NT2/D1 (cell line): ENCODE results near the gene KRTAP4-12.
"Not testable (repeated sequence)": the region's sequence is repeated elsewhere in the genome, so short reads cannot be mapped to it uniquely, and the experiment has no call there.

ENCODE experiments used
- DNase-seq: peaks from one replicate; pipeline ENCODE4 v3.0.0-alpha.2; 2011; ENCODE audit warnings: low read depth, low spot score
- H3K27me3 ChIP-seq: 2 replicates; pipeline ENCODE4 v1.6.0; 2011; ENCODE audit warnings: mild to moderate bottlenecking; ENCODE audit not compliant: insufficient read length, insufficient read depth
- H3K36me3 ChIP-seq: 2 replicates; pipeline ENCODE4 v1.6.1; 2011; ENCODE audit warnings: mild to moderate bottlenecking, low read length, mixed read lengths; ENCODE audit not compliant: insufficient read depth, insufficient read length
- H3K4me1 ChIP-seq: 2 replicates; pipeline ENCODE4 v1.5.1; 2011; ENCODE audit not compliant: insufficient read depth, insufficient read length
- H3K4me3 ChIP-seq: 2 replicates; pipeline ENCODE4 v1.5.1; 2011; ENCODE audit warnings: low read depth; ENCODE audit not compliant: insufficient read length
- H3K9ac ChIP-seq: 2 replicates; pipeline ENCODE4 v1.6.0; 2011; ENCODE audit warnings: low read depth; ENCODE audit not compliant: insufficient read length
- H3K9me3 ChIP-seq: 2 replicates; pipeline ENCODE4 v1.5.1; 2011; ENCODE audit warnings: mild to moderate bottlenecking, low read length; ENCODE audit not compliant: insufficient read depth
- SUZ12 ChIP-seq: IDR thresholded peaks from 2 replicates; pipeline ENCODE4 v1.6.1; 2011; ENCODE audit not compliant: insufficient read length, insufficient read depth; ENCODE audit errors: extremely low read depth
- YY1 ChIP-seq: IDR thresholded peaks from 2 replicates; pipeline ENCODE4 v1.6.1; 2011; ENCODE audit not compliant: insufficient read length, insufficient read depth
- ZNF274 ChIP-seq: IDR thresholded peaks from 2 replicates; pipeline ENCODE4 v1.6.1; 2011; ENCODE audit warnings: mild to moderate bottlenecking, low read depth, low read length

Gene KRTAP4-12

GRCh38 chr17:41098481-41098880 is 25.5 kb downstream of the KRTAP4-12 start:
- DNase-seq, result no peak
- H3K9me3 ChIP-seq, result peaks cover 8% of the 10 kb centered on the region; the same call in 1 of the 2 replicates
- H3K27me3 ChIP-seq, result no peaks in the 10 kb centered on the region
- H3K36me3 ChIP-seq, result no peaks in the 10 kb centered on the region
- H3K4me3 ChIP-seq, result no peak overlapping the region
- TF ChIP-seq SUZ12, result no peak
- no peak for TF ChIP-seq ZNF274
- TF ChIP-seq YY1, result no peak
- H3K9ac ChIP-seq, result no peak overlapping the region
- H3K4me1 ChIP-seq, result peaks cover 3% of the 10 kb centered on the region

GRCh38 chr17:41098042-41098441 is 25.9 kb downstream of the KRTAP4-12 start, which contains the start of gene KRTAP4-8:
TSS of gene KRTAP4-8 (minus strand) at chr17:41098142. CDS start at chr17:41098084, 58 bp downstream.
- no peak for DNase-seq
- Histone ChIP-seq H3K27me3 (no peaks in the 10 kb centered on the region), H3K9me3 (peaks cover 12% of the 10 kb centered on the region; the same call in 1 of the 2 replicates), H3K9ac (no peak within 1 kb of the TSS), H3K4me3 (no peak within 1 kb of the TSS), H3K4me1 (peaks cover 3% of the 10 kb centered on the region), H3K36me3 (no peaks in the 10 kb centered on the region)
- no peak for TF ChIP-seq YY1
- TF ChIP-seq ZNF274, result no peak
- no peak for TF ChIP-seq SUZ12

GRCh38 chr17:41096055-41096454 is 27.9 kb downstream of the KRTAP4-12 start:
- no peak for DNase-seq
- H3K4me3 ChIP-seq, result no peak overlapping the region
- no peak overlapping the region for H3K9ac ChIP-seq
- H3K27me3 ChIP-seq, result no peaks in the 10 kb centered on the region
- H3K9me3 ChIP-seq, result peaks cover 29% of the 10 kb centered on the region; the same call in 1 of the 2 replicates
- no peaks in the 10 kb centered on the region for H3K36me3 ChIP-seq
- no peak for TF ChIP-seq ZNF274
- no peak for TF ChIP-seq YY1
- no peak for TF ChIP-seq SUZ12
- H3K4me1 ChIP-seq, result no peaks in the 10 kb centered on the region

GRCh38 chr17:41088760-41089352 is 35.1 kb downstream of the KRTAP4-12 start:
- not testable (repeated sequence) for H3K4me3 ChIP-seq, DNase-seq, H3K9ac ChIP-seq

DNA sequence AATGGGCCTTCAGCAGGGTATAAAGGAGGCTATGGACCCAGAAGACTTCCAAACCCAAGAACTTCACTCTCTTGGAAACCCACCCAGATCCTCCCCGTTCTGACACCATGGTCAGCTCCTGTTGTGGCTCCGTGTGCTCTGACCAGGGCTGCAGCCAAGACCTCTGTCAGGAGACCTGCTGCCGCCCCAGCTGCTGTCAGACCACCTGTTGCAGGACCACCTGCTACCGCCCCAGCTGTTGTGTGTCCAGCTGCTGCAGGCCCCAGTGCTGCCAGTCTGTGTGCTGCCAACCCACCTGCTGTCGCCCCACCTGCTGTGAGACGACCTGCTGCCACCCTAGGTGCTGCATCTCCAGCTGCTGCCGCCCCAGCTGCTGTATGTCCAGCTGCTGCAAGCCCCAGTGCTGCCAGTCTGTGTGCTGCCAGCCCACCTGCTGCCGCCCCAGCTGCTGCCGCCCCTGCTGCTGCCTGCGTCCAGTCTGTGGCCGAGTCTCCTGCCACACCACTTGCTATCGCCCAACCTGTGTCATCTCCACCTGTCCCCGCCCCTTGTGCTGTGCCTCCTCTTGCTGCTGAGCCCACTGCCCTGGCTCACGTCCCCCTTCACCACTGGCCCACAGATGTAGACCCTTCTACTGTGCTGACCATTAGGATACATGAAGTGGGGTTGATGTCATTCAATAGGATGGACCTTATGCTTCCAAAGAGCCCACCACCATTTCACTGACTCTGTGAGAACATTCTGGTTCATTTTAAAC is 39.7 kb downstream of the KRTAP4-12 start, which contains the start of gene KRTAP4-7:
KRTAP4-7 (plus strand) TSS at position 51 of the 757 bp plus-strand sequence; CDS start at position 108, 57 bp downstream.
- H3K27me3 ChIP-seq, H3K9me3 ChIP-seq, H3K36me3 ChIP-seq, DNase-seq, H3K4me3 ChIP-seq, H3K4me1 ChIP-seq, H3K9ac ChIP-seq: not testable (repeated sequence)

More at GRCh38 chr17:41088760-41089352, 35.1 kb downstream of the KRTAP4-12 start:
- not testable (repeated sequence) for H3K36me3 ChIP-seq, H3K4me1 ChIP-seq, H3K27me3 ChIP-seq
- H3K9me3 ChIP-seq, result peaks cover 24% of the 10 kb centered on the region; the same call in 1 of the 2 replicates

DNA sequence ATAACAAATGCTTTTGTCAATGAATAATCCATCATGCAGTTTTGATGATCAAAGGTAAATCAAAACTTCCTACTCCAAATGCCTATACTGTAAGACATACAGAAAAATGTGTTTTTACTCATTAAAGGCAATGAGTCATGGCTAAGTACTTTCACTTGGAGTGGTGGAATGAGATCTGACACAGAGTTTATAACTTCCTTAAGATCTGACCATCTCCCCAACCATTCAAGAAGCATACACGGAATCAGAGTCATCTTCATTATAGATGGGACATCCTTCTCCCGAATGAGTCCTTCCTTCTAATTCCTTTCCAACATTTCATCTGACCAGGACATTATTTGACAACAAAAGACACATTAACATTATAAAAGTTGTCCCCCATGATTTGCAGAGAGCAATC is 40.6 kb downstream of the KRTAP4-12 start:
- H3K27me3 ChIP-seq, DNase-seq, H3K36me3 ChIP-seq, H3K4me1 ChIP-seq, H3K4me3 ChIP-seq, H3K9ac ChIP-seq, H3K9me3 ChIP-seq: not testable (repeated sequence)

- no peaks in the 10 kb centered on the region for H3K27me3 ChIP-seq
- H3K36me3 ChIP-seq, result no peaks in the 10 kb centered on the region
- no peak for DNase-seq
- H3K4me1 ChIP-seq, result no peaks in the 10 kb centered on the region
- H3K9ac ChIP-seq, result no peak overlapping the region
- no peaks in the 10 kb centered on the region for H3K9me3 ChIP-seq
- no peak overlapping the region for H3K4me3 ChIP-seq
- TF ChIP-seq ZNF274 (no peak), YY1 (no peak), SUZ12 (no peak)
Observed at GRCh38 chr17:41082626-41083025, 41.4 kb downstream of the KRTAP4-12 start.

DNA sequence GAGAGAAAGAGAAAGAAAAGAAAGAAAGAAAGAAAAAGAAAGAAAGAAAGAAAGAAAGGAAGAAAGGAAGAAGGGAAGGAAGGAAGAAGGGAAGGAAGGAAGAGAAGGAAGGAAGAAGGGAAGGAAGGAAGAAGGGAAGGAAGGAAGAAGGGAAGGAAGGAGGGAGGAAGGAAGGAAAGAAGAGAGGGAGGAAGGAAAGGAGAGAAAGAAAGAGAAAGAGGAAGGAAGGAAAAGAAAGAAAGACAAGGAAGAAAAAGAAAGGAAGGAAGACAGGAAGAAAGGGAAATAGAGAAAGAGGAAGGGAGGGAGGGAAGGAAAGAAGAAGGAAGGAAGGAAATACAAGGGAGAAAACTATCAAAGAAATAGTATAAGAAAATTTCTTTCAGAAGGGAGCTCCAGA is 47.2 kb downstream of the KRTAP4-12 start:
- no peak for DNase-seq
- no peaks in the 10 kb centered on the region for H3K4me1 ChIP-seq
- H3K9ac ChIP-seq, result no peak overlapping the region
- no peak overlapping the region for H3K4me3 ChIP-seq
- TF ChIP-seq ZNF274, result no peak
- TF ChIP-seq YY1, result no peak
- no peak for TF ChIP-seq SUZ12
- H3K36me3 ChIP-seq, result no peaks in the 10 kb centered on the region
- no peaks in the 10 kb centered on the region for H3K27me3 ChIP-seq
- H3K9me3 ChIP-seq, result no peaks in the 10 kb centered on the region
